Stomach smooth muscle (tissue), 2 donors: ENCODE results near the gene NCLN.
"Not testable (repeated sequence)": the region's sequence is repeated elsewhere in the genome, so short reads cannot be mapped to it uniquely, and the experiment has no call there.

Experiments used
- H3K27ac ChIP-seq: one replicate; pipeline ENCODE4 v1.7.0; 2013; ENCODE audit warnings: mild to moderate bottlenecking, low read length, inconsistent platforms
- H3K27me3 ChIP-seq, 2 donors: one replicate each; pipeline ENCODE4 v1.7.0; 2013; ENCODE audit warnings: low read length in 2 of 2; ENCODE audit not compliant: insufficient read depth in 2 of 2, control insufficient read depth in 1 of 2
- H3K36me3 ChIP-seq, 2 donors: one replicate each; pipeline ENCODE4 v1.7.0; 2013; ENCODE audit warnings: low read length in 2 of 2; ENCODE audit not compliant: control insufficient read depth in 2 of 2, insufficient read depth in 2 of 2
- H3K4me1 ChIP-seq: one replicate; pipeline ENCODE4 v1.7.0; 2013; ENCODE audit warnings: low read length; ENCODE audit not compliant: control insufficient read depth, insufficient read depth
- H3K4me3 ChIP-seq, 2 donors: one replicate each; pipeline ENCODE4 v1.7.0; 2013; ENCODE audit warnings: low read length in 2 of 2
- H3K9ac ChIP-seq, 2 donors: one replicate each; pipeline ENCODE4 v1.7.0; 2013; ENCODE audit warnings: low read length in 2 of 2, mild to moderate bottlenecking in 1 of 2
- H3K9me3 ChIP-seq, 2 donors: one replicate each; pipeline ENCODE4 v1.7.0; 2013; ENCODE audit warnings: low read length in 2 of 2; ENCODE audit not compliant: control insufficient read depth in 2 of 2
- donor health status: healthy.
- donor health status: Pancreatic carcinoma.

Gene NCLN

GRCh38 chr19:3148503-3148902 is 37.2 kb upstream of the NCLN start:
- Histone ChIP-seq H3K9me3 (no peaks in the 10 kb centered on the region), H3K4me3 (no peak overlapping the region), H3K4me1 (no peaks in the 10 kb centered on the region), H3K36me3 (no peaks in the 10 kb centered on the region), H3K27ac (no peak overlapping the region), H3K9ac (no peak overlapping the region), H3K27me3 (peaks cover 5 to 10% of the 10 kb centered on the region in 2 donors)

DNA sequence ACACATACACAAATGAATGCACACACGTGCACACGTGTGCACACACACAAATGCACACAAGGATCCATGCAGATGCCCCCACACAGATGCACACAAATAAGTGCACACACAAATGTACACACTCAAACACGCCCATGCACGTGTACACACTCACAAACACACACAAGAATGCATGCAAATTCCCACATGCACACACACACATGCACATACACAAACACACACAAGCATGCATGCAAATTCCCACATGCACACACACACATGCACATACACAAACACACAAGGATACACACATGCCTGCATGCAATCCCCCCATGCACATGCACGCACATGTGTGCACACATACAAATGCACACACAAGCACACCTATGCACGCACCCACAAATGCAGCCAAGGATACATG is 36.6 kb upstream of the NCLN start:
- no peaks in the 10 kb centered on the region for H3K4me1 ChIP-seq
- H3K9me3 ChIP-seq: no peaks in the 10 kb centered on the region
- H3K27ac ChIP-seq: no peak overlapping the region
- no peak overlapping the region for H3K9ac ChIP-seq
- H3K27me3 ChIP-seq: peaks cover 5 to 10% of the 10 kb centered on the region in 2 donors
- H3K4me3 ChIP-seq: no peak overlapping the region
- H3K36me3 ChIP-seq: no peaks in the 10 kb centered on the region

DNA sequence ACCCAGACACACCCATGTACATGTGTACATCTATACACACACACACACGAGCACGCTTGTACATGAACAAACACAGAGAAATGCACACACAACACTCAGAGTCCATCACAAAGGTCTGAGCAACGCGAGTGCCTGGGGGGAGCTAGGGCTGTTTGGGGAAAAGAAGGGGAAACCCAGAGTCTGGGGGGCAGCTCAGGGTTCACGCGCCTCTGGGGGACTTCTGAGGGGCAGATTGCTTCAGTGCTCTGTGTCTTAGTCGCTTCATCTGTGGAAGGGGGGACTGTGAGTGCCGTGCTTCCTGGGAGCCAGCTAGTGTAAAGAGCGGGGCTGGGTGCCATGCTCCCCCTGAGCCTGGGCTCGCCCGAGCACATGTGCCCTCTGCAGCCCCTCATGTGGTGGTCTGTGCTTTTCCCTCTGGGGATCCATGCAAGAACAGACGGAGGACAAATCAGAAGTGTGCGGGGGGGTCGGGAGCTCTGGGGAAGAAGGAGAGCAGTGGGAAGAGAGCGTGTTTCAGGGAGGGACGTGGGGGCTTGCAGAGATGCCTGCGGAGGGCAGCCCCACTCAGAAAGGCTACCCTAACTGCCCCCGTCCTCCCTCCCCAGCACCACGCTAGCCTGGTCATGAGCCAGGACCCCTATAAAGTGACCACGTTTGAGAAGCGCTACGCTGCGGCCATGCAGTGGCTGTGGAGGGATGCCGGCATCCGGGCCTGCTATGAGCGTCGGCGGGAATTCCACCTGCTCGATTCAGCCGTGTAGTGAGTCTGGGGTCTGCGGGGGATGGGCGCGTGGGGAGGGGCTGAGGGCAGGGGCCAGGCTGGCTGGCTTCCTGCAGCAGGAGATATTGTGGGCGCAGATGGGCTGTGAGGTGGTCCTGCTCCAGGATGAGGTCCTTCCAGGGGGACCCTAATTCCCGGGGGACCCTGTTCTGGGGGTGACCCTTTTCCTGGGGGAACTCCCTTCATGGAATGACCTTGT is 35.9 kb upstream of the NCLN start:
- no peaks in the 10 kb centered on the region for H3K9me3 ChIP-seq
- no peaks in the 10 kb centered on the region for H3K36me3 ChIP-seq
- H3K4me1 ChIP-seq: no peaks in the 10 kb centered on the region
- H3K4me3 ChIP-seq: no peak overlapping the region
- H3K9ac ChIP-seq: no peak overlapping the region
- peaks cover 5 to 10% of the 10 kb centered on the region in 2 donors for H3K27me3 ChIP-seq
- no peak overlapping the region for H3K27ac ChIP-seq

DNA sequence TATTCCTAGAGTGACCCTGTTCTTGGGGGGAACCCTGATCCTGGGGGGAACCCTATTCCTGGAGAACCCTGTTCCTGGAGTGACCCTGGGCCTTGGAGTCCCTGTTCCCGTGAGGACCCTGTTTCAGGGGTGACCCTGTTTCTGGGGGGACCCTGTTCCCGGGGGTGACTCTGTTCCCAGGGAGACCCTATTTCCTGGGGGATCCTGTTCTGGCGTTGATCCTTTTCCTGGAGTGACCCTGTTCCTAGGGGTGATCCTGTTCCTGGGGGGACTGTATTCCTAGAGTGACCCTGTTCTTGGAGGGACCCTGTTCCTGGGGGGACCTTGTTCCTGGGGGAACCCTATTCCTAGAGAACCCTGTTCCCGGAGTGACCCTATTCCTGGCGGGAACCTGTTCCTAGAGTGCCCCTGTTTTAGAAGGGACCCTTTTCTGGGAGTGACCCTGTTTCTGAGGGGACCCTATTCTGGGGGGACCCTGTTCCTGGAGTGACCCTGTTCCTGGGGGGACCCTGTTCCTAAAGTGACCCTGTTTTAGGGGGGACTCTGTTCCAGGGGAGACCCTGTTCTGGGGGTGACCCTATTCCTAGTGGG is 34.9 kb upstream of the NCLN start:
- H3K27ac ChIP-seq: no peak overlapping the region
- no peaks in the 10 kb centered on the region for H3K36me3 ChIP-seq
- no peak overlapping the region for H3K9ac ChIP-seq
- H3K4me1 ChIP-seq: no peaks in the 10 kb centered on the region
- H3K4me3 ChIP-seq: no peak overlapping the region
- H3K27me3 ChIP-seq: peaks cover 5 to 10% of the 10 kb centered on the region in 2 donors
- H3K9me3 ChIP-seq: no peaks in the 10 kb centered on the region

DNA sequence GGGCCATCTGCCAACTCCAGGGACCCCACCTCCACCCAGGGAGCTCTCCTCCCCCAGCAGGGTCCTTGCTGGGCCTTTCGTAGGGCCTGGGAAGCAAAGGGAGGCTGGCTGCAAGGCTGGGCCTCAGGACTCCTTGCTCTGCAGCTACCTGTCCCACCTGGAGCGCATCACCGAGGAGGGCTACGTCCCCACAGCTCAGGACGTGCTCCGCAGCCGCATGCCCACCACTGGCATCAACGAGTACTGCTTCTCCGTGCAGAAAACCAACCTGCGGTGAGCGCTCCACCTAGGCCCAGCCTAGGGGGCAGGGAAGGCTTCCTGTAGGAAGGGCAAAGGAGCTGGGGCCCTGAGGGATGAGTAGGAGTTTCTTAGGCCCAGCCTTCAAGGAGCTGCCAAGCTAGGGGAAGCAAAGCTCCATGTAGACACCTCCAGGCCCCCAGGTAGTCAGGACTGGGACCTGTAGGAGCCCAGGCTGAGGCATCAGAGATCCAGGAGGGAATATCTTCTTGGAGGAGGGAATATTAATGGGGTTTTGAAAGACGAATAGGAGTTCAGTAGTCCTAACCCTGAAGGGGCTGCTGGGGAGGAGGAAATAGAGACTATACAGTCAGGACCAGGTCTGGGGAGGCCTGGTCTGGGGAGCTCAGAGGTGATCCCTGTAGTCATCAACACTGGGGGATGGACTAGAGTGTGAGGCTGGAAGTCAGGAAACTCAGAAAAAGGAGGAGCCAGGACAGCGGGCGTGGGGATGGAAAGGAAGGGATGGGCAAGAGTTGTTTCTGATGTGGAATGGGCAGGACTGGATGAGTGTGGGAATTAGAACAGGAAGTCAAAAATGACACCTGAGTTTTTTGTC is 33.9 kb upstream of the NCLN start:
- Histone ChIP-seq H3K36me3 (no peaks in the 10 kb centered on the region), H3K27me3 (peaks cover 5 to 10% of the 10 kb centered on the region in 2 donors), H3K27ac (no peak overlapping the region), H3K4me3 (no peak overlapping the region), H3K4me1 (no peaks in the 10 kb centered on the region), H3K9me3 (no peaks in the 10 kb centered on the region), H3K9ac (no peak overlapping the region)

DNA sequence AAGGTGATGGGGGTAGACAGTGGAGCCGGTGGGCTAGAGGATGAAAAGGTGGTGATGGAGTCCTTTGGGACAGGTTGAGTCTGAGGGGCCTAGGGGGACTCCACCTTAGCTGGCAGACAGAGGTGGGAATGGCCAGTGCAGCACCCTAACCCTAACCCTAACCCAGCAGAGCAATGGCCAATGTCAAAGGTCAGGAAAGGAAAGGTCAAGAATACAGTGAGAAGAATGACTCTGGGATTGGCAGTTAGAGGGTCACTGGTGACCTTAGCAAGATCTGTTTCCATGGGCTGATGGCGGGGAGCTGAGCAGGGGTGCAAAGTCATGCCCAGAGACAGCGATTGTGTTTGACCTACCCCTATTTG is 33.3 kb upstream of the NCLN start:
- H3K27ac ChIP-seq: no peak overlapping the region

GRCh38 chr19:3153286-3154230 is 32.2 kb upstream of the NCLN start:
- no peaks in the 10 kb centered on the region for H3K36me3 ChIP-seq

More for the DNA sequence above, 33.3 kb upstream of the NCLN start:
- Histone ChIP-seq H3K27me3 (peaks cover 5 to 10% of the 10 kb centered on the region in 2 donors), H3K36me3 (no peaks in the 10 kb centered on the region), H3K4me1 (no peaks in the 10 kb centered on the region), H3K4me3 (no peak overlapping the region), H3K9me3 (no peaks in the 10 kb centered on the region), H3K9ac (no peak overlapping the region)

DNA sequence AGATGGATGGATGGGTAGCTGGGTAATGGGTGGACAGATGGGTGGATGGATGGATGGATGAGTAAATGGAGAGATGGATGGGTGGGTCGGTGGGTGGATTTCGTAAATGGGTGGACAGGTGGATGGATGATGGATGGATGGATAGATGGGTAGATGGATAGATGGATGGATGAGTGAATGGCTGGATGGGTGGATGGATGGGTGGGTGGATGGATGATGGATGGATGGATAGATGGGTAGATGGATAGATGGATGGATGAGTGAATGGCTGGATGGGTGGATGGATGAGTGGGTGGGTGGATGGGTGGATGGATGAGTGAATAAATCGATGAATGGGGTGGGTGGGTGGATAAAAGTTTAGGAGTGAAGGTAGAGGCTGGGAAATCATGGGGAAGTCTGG is 31.3 kb upstream of the NCLN start:
- not testable (repeated sequence) for H3K9ac ChIP-seq, H3K9me3 ChIP-seq, H3K27me3 ChIP-seq, H3K4me3 ChIP-seq, H3K4me1 ChIP-seq, H3K36me3 ChIP-seq, H3K27ac ChIP-seq

More at GRCh38 chr19:3153286-3154230, 32.2 kb upstream of the NCLN start:
- H3K27ac ChIP-seq: no peak overlapping the region
- no peak overlapping the region for H3K9ac ChIP-seq
- H3K4me1 ChIP-seq: no peaks in the 10 kb centered on the region
- peaks cover 5 to 11% of the 10 kb centered on the region in 2 donors for H3K27me3 ChIP-seq
- no peak overlapping the region for H3K4me3 ChIP-seq
- H3K9me3 ChIP-seq: no peaks in the 10 kb centered on the region

- no peak overlapping the region for H3K9ac ChIP-seq
- no peaks in the 10 kb centered on the region for H3K36me3 ChIP-seq
- no peaks in the 10 kb centered on the region for H3K4me1 ChIP-seq
- H3K27me3 ChIP-seq: peaks cover 5% of the 10 kb centered on the region in 2 donors
- H3K9me3 ChIP-seq: no peaks in the 10 kb centered on the region
- no peak overlapping the region for H3K4me3 ChIP-seq
- H3K27ac ChIP-seq: no peak overlapping the region
Measured at GRCh38 chr19:3154957-3155736, 30.6 kb upstream of the NCLN start.
